Thoracic aorta (tissue), 2 donors: ENCODE results near the gene PPP1R10. TPM values are rescaled to one million over a fixed set of nuclear protein-coding genes. Genes with fewer than 3 reads are reported as not detected.
"Not testable (repeated sequence)": the region's sequence is repeated elsewhere in the genome, so short reads cannot be mapped to it uniquely, and the experiment has no call there.

ENCODE experiments used
- ATAC-seq: fragments of 150-250 bp; one replicate; pipeline ENCODE4 v1.8.0; 2017; ENCODE audit warnings: low read depth; ENCODE audit not compliant: insufficient number of reproducible peaks, low FRiP score
- DNase-seq: peaks from one replicate; pipeline ENCODE4 v3.0.0-alpha.2; 2020; ENCODE audit warnings: low spot score
- H3K27ac ChIP-seq, 2 donors: fragments of 200-600 bp; sonication (generic); 1 replicate in 1 of 2; 2 replicates in 1 of 2; pipeline ENCODE4 v1.5.1; 2016; ENCODE audit warnings: mild to moderate bottlenecking in 2 of 2, moderate library complexity in 2 of 2
- H3K27me3 ChIP-seq: fragments of 200-600 bp; sonication (generic); replicated peaks from 2 replicates; pipeline ENCODE4 v1.6.0; 2016; ENCODE audit warnings: mild to moderate bottlenecking; ENCODE audit not compliant: insufficient read depth
- H3K36me3 ChIP-seq: fragments of 200-600 bp; sonication (generic); one replicate; pipeline ENCODE4 v1.5.1; 2016
- H3K4me1 ChIP-seq, 2 donors: fragments of 200-600 bp; sonication (generic); 1 replicate in 1 of 2; 2 replicates in 1 of 2; pipeline versions ENCODE4 v1.5.1 to v1.6.0; 2016; ENCODE audit warnings: low read depth in 2 of 2, mild to moderate bottlenecking in 1 of 2; ENCODE audit not compliant: control insufficient read depth in 1 of 2
- H3K4me3 ChIP-seq: fragments of 200-600 bp; sonication (generic); 2 replicates; pipeline ENCODE4 v1.5.1; 2016; ENCODE audit warnings: mild to moderate bottlenecking
- H3K9me3 ChIP-seq: fragments of 200-600 bp; sonication (generic); 2 replicates; pipeline ENCODE4 v1.5.1; 2016
- total RNA-seq, 2 donors: library from RNA; depleted of rRNA; stranded (reverse); fragments of >200 nt; gene quantifications; one replicate each; pipeline versions ENCODE4 v1.1.0 to v1.2.3, GENCODE V29; 2016
- TF ChIP-seq, protein P1 (sequence below): fragments of 200-600 bp; sonication (generic); IDR thresholded peaks from one replicate; pipeline ENCODE4 v1.5.1; 2019; ENCODE audit warnings: antibody characterized with exemption

PPP1R10 gene
- total RNA-seq, 2 donors from 2014 or later: 28.7 to 43.1 TPM

DNA sequence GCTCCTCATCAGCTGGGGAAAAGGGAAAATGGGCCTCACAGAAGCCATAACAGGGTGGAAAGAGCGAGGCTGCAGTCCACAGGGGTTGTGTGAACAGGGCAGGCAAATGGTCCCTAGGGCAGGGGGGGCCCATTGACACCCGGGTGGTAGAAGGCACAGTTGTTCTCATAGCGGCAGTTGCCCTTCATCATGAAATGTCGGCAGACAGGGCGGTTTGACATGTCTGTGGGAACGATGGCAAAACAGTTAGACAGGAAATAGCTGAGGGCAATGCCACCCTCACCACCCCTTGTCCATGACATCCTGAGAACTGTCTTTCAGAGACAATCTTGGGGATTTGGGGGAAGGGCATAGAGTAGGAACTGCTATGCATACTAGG lies 15.6 kb downstream of the PPP1R10 start:
- no peaks in the 10 kb centered on the region for H3K9me3 ChIP-seq
- H3K4me3 ChIP-seq: no peak overlapping the region
- DNase-seq (no peak), ATAC-seq (no peak)
- H3K27ac ChIP-seq: no peak overlapping the region
- H3K4me1 ChIP-seq: no peaks in the 10 kb centered on the region
- peaks cover 62% of the 10 kb centered on the region for H3K36me3 ChIP-seq
- TF ChIP-seq, protein P1, sequence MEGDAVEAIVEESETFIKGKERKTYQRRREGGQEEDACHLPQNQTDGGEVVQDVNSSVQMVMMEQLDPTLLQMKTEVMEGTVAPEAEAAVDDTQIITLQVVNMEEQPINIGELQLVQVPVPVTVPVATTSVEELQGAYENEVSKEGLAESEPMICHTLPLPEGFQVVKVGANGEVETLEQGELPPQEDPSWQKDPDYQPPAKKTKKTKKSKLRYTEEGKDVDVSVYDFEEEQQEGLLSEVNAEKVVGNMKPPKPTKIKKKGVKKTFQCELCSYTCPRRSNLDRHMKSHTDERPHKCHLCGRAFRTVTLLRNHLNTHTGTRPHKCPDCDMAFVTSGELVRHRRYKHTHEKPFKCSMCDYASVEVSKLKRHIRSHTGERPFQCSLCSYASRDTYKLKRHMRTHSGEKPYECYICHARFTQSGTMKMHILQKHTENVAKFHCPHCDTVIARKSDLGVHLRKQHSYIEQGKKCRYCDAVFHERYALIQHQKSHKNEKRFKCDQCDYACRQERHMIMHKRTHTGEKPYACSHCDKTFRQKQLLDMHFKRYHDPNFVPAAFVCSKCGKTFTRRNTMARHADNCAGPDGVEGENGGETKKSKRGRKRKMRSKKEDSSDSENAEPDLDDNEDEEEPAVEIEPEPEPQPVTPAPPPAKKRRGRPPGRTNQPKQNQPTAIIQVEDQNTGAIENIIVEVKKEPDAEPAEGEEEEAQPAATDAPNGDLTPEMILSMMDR: no peak
- H3K27me3 ChIP-seq: no peaks in the 10 kb centered on the region

DNA sequence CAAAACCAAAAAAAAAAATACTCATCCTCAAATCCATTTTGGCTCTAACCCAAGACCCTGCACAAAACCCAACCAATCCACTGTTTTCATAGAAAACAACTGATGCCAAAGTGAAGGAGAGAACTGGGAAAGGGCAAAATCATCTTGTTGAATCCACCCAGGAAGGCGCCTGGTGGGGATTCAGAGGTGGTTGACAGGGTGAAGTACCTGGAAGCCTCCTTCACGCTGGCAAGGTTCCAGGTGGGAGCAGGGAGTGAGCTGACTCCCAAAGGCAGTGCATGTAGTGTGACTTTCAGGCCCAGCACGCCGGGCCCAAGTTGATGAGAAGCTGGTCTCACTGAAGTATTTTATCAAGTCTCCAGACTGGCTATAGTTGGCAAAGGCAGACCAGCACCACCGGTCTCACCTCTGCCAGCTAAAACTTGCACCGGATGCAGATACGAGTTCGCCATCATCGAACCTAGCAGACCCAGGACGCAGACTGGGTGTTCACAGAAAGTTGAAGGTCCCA lies 16.5 kb downstream of the PPP1R10 start:
- no peaks in the 10 kb centered on the region for H3K9me3 ChIP-seq
- no peak overlapping the region for H3K27ac ChIP-seq
- H3K4me1 ChIP-seq: no peaks in the 10 kb centered on the region
- no peaks in the 10 kb centered on the region for H3K27me3 ChIP-seq
- ATAC-seq (no peak), DNase-seq (no peak)
- TF ChIP-seq, protein P1: no peak
- no peak overlapping the region for H3K4me3 ChIP-seq
- peaks cover 53% of the 10 kb centered on the region for H3K36me3 ChIP-seq

DNA sequence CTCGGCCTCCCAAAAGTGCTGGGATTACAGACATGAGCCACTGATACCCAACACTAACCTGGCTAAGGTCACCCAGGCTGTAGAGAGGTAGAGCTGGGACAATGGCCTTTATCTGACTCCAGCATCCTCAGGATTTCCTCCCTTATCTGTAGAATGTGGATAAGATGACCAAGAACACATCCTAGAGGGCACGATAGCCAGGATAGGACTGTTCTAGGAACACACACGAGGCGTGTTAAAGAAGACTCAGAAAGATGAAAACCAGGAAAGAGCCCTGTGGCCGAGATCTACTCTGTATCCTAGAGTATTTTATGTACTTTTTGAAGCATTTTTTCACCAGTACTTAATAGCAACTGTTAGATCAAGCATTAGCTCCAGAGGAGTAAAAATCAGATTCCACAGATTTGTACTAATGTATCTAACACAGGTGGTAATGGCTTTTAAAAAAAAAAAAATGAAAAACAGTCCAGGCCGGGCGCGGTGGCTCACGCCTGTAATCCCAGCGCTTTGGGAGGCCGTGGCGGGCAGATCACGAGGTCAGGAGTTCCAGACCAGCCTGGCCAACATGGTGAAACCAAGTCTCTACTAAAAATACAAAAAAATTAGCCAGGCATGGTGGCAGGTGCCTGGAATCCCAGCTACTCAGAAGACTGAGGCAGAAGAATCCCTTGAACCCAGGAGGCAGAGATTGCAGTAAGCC lies 17.3 kb downstream of the PPP1R10 start:
- DNase-seq (no peak), ATAC-seq (no peak)
- H3K27ac ChIP-seq: no peak overlapping the region
- TF ChIP-seq, protein P1: no peak
- H3K9me3 ChIP-seq: no peaks in the 10 kb centered on the region
- H3K36me3 ChIP-seq: peaks cover 45% of the 10 kb centered on the region
- no peaks in the 10 kb centered on the region for H3K4me1 ChIP-seq
- H3K4me3 ChIP-seq: no peak overlapping the region
- H3K27me3 ChIP-seq: no peaks in the 10 kb centered on the region

DNA sequence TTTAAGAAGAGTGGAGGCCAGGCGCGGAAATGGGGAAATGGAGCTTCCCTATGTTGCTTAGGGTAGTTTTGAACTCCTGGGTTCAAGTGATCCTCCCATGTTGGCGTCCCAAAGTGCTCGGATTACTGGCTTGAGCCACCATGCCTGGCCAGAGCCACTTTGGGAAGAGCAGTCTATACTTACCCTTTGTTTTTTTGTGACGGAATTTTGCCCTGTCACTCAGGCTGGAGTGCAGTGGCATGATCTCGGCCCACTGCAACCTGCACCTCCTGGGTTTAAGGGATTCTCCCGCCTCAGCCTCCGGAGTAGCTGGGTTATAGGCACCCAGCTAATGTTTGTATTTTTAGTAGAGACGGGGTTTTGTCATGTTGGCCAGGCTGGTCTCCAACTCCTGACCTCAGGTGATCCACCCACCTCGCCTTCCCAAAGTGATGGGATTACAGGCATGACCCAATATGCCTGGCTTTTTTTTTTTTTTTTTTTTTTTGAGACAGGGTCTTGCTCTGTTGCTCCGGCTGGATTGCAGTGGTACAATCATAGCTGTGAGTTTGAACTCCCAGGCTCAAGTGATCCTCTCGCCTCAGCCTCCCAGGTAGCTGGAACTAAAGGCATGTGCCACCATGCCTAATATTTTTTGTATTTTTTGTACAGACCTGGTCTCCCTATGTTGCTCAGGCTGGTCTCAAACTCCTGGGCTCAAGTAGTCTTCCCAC lies 18.0 kb downstream of the PPP1R10 start:
- TF ChIP-seq, protein P1: no peak
- ATAC-seq (no peak), DNase-seq (no peak)
- Histone ChIP-seq H3K4me3 (no peak overlapping the region), H3K36me3 (peaks cover 38% of the 10 kb centered on the region), H3K4me1 (no peaks in the 10 kb centered on the region), H3K9me3 (no peaks in the 10 kb centered on the region), H3K27ac (no peak overlapping the region), H3K27me3 (no peaks in the 10 kb centered on the region)

DNA sequence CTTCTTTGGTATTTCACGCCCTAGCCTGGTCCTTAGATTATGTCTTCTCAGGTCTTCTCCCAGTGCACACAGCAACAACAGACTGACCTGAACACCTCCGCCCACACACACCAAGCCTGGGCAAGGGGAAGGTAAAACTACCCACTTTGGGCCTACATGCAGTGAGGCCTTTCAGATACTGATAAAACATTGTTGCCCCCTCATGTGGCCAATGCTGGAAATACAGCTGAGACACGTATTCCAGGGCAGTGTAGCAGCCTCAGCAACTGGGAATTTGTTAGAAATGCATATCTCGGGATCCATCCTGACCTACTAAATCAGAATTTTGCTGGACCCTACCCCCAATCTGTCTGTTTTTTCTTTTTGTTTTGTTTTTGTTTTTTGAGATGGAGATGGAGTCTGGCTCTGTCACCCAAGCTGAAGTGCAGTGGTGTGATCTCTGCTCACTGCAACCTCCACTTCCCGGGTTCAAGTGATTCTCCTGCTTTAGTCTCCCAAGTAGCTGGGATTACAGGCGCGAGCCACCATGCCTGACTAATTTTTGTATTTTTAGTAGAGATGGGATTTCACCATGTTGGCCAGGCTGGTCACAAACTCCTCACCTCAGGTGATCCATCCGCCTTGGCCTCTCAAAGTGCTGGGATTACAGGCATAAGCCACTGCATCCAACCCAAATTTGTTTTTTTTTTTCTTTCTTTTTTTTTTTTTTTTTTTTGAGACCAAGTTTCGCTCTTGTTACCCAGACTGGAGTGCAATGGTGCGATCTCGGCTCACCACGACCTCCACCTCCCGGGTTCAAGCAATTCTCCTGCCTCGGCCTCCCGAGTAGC lies 19.5 kb downstream of the PPP1R10 start:
- DNase-seq (peak; percentile 48), ATAC-seq (peak; percentile 65)
- H3K27me3 ChIP-seq, H3K9me3 ChIP-seq, H3K4me3 ChIP-seq, H3K27ac ChIP-seq, H3K4me1 ChIP-seq: not testable (repeated sequence)
- H3K36me3 ChIP-seq: peaks cover 26% of the 10 kb centered on the region
- TF ChIP-seq, protein P1: peak; percentile 75
